ENCODE data around the gene ARAP3. TPM values are rescaled to one million over a fixed set of nuclear protein-coding genes. Genes with fewer than 3 reads are reported as not detected.

ARAP3 gene
- total RNA-seq, 1 experiment from 2014 or later: 27.6 TPM

DNA sequence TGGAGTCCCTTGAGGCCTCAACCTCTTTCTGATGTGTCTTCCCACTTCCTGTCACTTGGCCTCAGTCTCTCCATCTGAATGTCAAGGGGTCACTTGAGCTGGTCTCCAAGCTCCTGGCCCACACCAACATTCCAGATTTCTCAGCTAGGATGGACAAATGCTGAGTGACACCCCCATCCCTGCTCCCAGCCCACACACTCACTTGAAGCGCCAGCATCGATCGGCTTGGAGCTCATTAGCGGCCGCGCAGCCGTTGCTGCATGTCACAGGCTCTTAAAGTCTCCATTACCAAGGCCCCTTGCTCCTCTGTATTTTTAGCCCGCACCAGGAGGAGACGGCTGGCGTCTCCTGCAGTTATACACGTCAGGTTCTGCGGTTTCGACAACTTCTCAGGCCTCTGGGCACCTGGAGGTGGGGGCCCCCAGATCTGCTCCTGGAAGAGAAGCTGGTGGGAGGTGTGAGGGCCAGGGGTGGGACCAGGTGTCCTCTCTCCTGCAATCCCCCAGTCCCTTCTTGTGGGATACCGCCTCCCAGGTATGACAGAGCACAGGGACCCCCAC lies 33.4 kb upstream of the ARAP3 start:
- no peak overlapping the region for H3K4ac ChIP-seq (ENCODE audit: low read depth, low read length)
- H2AFZ ChIP-seq (ENCODE audit: low read length): no peak overlapping the region
- no peak overlapping the region for H2BK20ac ChIP-seq (ENCODE audit: low read depth, low read length, poor library complexity, severe bottlenecking)
- no peak overlapping the region for H2BK12ac ChIP-seq (ENCODE audit: insufficient read length, low read depth, low read length)
- Mint-ChIP-seq H3K9me3 (no peaks in the 10 kb centered on the region), H3K27ac (no peak overlapping the region), H3K27me3 (ENCODE audit: low read depth) (peaks cover 6% of the 10 kb centered on the region), H3K4me3 (no peak overlapping the region), H3K36me3 (ENCODE audit: insufficient read depth in 1 of 3, low read depth in 3 of 3) (no peaks in the 10 kb centered on the region), H3K4me1 (peaks cover 42 to 43% of the 10 kb centered on the region in 2 experiments)
- H3K14ac ChIP-seq (ENCODE audit: insufficient read depth, low read length): no peak overlapping the region
- no peak overlapping the region for H3K56ac ChIP-seq (ENCODE audit: insufficient read length, low read depth, low read length)
- no peaks in the 10 kb centered on the region for H3K79me1 ChIP-seq (ENCODE audit: insufficient read depth, low read depth, low read length, poor library complexity, severe bottlenecking)
- no peak overlapping the region for H2BK15ac ChIP-seq (ENCODE audit: low read depth, low read length)
- no peak overlapping the region for H3K9ac ChIP-seq (ENCODE audit: extremely low read depth, insufficient read length, low read length)
- H2AK5ac ChIP-seq (ENCODE audit: insufficient read length, low read length): no peak overlapping the region
- no peak overlapping the region for H3K27ac ChIP-seq (ENCODE audit: insufficient read length, low read depth, low read length)
- no peak overlapping the region for H4K91ac ChIP-seq (ENCODE audit: insufficient read length, low read depth, low read length)
- no peak overlapping the region for H3T11ph ChIP-seq (ENCODE audit: low read length)
- no peak overlapping the region for H3K4me2 ChIP-seq (ENCODE audit: insufficient read depth, insufficient read length, low read length)
- no peaks in the 10 kb centered on the region for H3K27me3 ChIP-seq (ENCODE audit: insufficient read depth, low read length)
- H3K79me2 ChIP-seq (ENCODE audit: insufficient read depth, low read length): no peaks in the 10 kb centered on the region
- no peaks in the 10 kb centered on the region for H4K20me1 ChIP-seq (ENCODE audit: control insufficient read depth, insufficient read depth, insufficient read length)
- H2BK120ac ChIP-seq (ENCODE audit: low read depth, low read length, poor library complexity, severe bottlenecking): no peak overlapping the region
- no peak overlapping the region for H3K18ac ChIP-seq (ENCODE audit: insufficient read length, low read depth, low read length)
- H4K8ac ChIP-seq (replicated peaks; ENCODE audit: insufficient read length, low read depth, low read length): no peak overlapping the region
- H3K23me2 ChIP-seq (ENCODE audit: insufficient read length, low read depth, low read length, poor library complexity, severe bottlenecking): no peaks in the 10 kb centered on the region
- H3K23ac ChIP-seq (ENCODE audit: insufficient read length, low read depth, low read length): no peak overlapping the region
- H3K4me1 ChIP-seq (ENCODE audit: insufficient read depth, low read length): peaks cover 10% of the 10 kb centered on the region
- TF ChIP-seq, protein P1, sequence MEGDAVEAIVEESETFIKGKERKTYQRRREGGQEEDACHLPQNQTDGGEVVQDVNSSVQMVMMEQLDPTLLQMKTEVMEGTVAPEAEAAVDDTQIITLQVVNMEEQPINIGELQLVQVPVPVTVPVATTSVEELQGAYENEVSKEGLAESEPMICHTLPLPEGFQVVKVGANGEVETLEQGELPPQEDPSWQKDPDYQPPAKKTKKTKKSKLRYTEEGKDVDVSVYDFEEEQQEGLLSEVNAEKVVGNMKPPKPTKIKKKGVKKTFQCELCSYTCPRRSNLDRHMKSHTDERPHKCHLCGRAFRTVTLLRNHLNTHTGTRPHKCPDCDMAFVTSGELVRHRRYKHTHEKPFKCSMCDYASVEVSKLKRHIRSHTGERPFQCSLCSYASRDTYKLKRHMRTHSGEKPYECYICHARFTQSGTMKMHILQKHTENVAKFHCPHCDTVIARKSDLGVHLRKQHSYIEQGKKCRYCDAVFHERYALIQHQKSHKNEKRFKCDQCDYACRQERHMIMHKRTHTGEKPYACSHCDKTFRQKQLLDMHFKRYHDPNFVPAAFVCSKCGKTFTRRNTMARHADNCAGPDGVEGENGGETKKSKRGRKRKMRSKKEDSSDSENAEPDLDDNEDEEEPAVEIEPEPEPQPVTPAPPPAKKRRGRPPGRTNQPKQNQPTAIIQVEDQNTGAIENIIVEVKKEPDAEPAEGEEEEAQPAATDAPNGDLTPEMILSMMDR (conservative IDR thresholded peaks at IDR 0.05): no peak
- H3K9me3 ChIP-seq (ENCODE audit: control insufficient read depth, low read depth, low read length): no peaks in the 10 kb centered on the region
- no peak overlapping the region for H2BK5ac ChIP-seq (ENCODE audit: insufficient read length, low read length)
- no peak for DNase-seq
- H4K5ac ChIP-seq (ENCODE audit: insufficient read length, low read depth, low read length): no peak overlapping the region
- no CpG with 5 or more reads among the region's 14 CpGs for WGBS (ENCODE audit: extremely low coverage, insufficient read length, low lambda C conversion rate)

Data from H9 (cell line).